HG03354 (cell line): ENCODE measurements around the gene CDC16.
A peak's percentile ranks its signal among the peaks of the same experiment; 100 is the strongest.

Source experiments
- ATAC-seq: cut with Tn5 transposase; IDR thresholded peaks from one replicate; pipeline ENCODE4 v1.9.1; 2021; ENCODE audit warnings: mild to moderate bottlenecking; ENCODE audit not compliant: unreplicated experiment, poor library complexity, severe bottlenecking

The CDC16 gene

GRCh38 chr13:114285166-114285808 is 50.6 kb downstream of the CDC16 start:
- ATAC-seq: no peak

GRCh38 chr13:114286808-114287207 is 52.1 kb downstream of the CDC16 start:
- ATAC-seq: no peak

- no peak for ATAC-seq
These were observed 53.5 kb downstream of the CDC16 start for GRCh38 chr13:114288157-114288591.

GRCh38 chr13:114296448-114296847 is 61.8 kb downstream of the CDC16 start:
- ATAC-seq: no peak

- no peak for ATAC-seq
These were observed 62.2 kb downstream of the CDC16 start for GRCh38 chr13:114296902-114297301.

- ATAC-seq: no peak
These were observed 64.2 kb downstream of the CDC16 start for GRCh38 chr13:114298866-114299265.

- no peak for ATAC-seq
These were observed 65.1 kb downstream of the CDC16 start for GRCh38 chr13:114299604-114300305.

- no peak for ATAC-seq
These were observed 69.1 kb downstream of the CDC16 start for GRCh38 chr13:114303700-114304327.

GRCh38 chr13:114304346-114305034 is 69.8 kb downstream of the CDC16 start:
- ATAC-seq: no peak

GRCh38 chr13:114309086-114309485 is 74.4 kb downstream of the CDC16 start:
- ATAC-seq: no peak

GRCh38 chr13:114309806-114310410 is 75.2 kb downstream of the CDC16 start:
- no peak for ATAC-seq

- ATAC-seq: no peak
These were observed 76.3 kb downstream of the CDC16 start for GRCh38 chr13:114310956-114311355.

GRCh38 chr13:114311387-114311786 is 76.7 kb downstream of the CDC16 start:
- no peak for ATAC-seq

GRCh38 chr13:114311908-114312307 is 77.2 kb downstream of the CDC16 start:
- no peak for ATAC-seq

GRCh38 chr13:114313061-114313860 is 78.6 kb downstream of the CDC16 start:
- peak; percentile 34 for ATAC-seq

- ATAC-seq: peak; percentile 83
These were observed 79.6 kb downstream of the CDC16 start, which contains the start of gene CHAMP1 for GRCh38 chr13:114314074-114314912. Gene CHAMP1, plus strand, starts transcription at chr13:114314503. Its CDS starts 9,340 bp downstream, at chr13:114323843.

GRCh38 chr13:114315074-114315785 is 80.5 kb downstream of the CDC16 start:
- peak; percentile 11 for ATAC-seq

- ATAC-seq: no peak
These were observed 83.9 kb downstream of the CDC16 start for GRCh38 chr13:114318624-114319023.
